GM23338 (cell line): ENCODE results near the gene RAB5IF.

Experiments used
- EZH2 ChIP-seq: fragments of 200-600 bp; sonication (generic); IDR thresholded peaks from one replicate; pipeline ENCODE4 v1.8.0; 2017; ENCODE audit warnings: antibody characterized with exemption, mild to moderate bottlenecking, low read depth; ENCODE audit not compliant: unreplicated experiment
- EZH2phosphoT487 ChIP-seq: fragments of 200-600 bp; sonication (generic); IDR thresholded peaks from one replicate; pipeline ENCODE4 v1.8.1; 2018; ENCODE audit warnings: antibody characterized with exemption; ENCODE audit not compliant: unreplicated experiment
- TF ChIP-seq, protein P1 (sequence below), 2 experiments: fragments of 200-600 bp in 1 of 2; sonication (generic) in 1 of 2; conservative IDR thresholded peaks; 2 replicates each; pipeline versions ENCODE4 v1.5.1 to v1.6.1; 2016 to 2017; ENCODE audit warnings: antibody characterized with exemption in 2 of 2, low read depth in 2 of 2, mild to moderate bottlenecking in 2 of 2, moderate library complexity in 1 of 2

DNA sequence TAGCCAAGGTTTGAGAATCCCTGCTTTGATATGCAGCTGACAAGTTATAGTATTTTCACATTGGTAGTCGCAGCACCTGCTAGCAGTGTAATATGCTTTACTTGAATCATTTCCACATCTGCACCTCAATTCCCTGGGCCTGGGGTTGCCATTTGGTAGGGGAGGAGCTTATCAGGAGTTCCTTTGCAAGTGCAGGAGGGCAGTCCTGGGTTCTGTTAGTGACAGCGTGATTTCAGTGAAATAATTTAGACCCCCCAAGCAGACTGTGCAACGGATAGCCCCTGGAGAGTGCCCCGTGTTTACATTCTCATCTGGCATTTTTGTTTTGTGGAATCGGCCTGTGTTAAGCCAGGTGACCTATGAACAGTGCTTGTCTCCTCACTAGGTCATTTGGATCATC is 6.0 kb downstream of the RAB5IF start:
- TF ChIP-seq, protein P1, sequence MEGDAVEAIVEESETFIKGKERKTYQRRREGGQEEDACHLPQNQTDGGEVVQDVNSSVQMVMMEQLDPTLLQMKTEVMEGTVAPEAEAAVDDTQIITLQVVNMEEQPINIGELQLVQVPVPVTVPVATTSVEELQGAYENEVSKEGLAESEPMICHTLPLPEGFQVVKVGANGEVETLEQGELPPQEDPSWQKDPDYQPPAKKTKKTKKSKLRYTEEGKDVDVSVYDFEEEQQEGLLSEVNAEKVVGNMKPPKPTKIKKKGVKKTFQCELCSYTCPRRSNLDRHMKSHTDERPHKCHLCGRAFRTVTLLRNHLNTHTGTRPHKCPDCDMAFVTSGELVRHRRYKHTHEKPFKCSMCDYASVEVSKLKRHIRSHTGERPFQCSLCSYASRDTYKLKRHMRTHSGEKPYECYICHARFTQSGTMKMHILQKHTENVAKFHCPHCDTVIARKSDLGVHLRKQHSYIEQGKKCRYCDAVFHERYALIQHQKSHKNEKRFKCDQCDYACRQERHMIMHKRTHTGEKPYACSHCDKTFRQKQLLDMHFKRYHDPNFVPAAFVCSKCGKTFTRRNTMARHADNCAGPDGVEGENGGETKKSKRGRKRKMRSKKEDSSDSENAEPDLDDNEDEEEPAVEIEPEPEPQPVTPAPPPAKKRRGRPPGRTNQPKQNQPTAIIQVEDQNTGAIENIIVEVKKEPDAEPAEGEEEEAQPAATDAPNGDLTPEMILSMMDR (conservative IDR thresholded peaks at IDR 0.05; ENCODE audit: low read depth in 2 of 2): no peak
- TF ChIP-seq EZH2 (no peak), EZH2phosphoT487 (no peak)
